NCI-H2081 treated with DMSO at 0.1 percent for 48 hours (cell line): ENCODE results near the gene CWH43.
"Not testable (repeated sequence)": the region's sequence is repeated elsewhere in the genome, so short reads cannot be mapped to it uniquely, and the experiment has no call there.

Source experiments
- DNase-seq: peaks from one replicate; lab custom pipeline; 2025; lab: John Stamatoyannopoulos, UW

Gene CWH43

DNA sequence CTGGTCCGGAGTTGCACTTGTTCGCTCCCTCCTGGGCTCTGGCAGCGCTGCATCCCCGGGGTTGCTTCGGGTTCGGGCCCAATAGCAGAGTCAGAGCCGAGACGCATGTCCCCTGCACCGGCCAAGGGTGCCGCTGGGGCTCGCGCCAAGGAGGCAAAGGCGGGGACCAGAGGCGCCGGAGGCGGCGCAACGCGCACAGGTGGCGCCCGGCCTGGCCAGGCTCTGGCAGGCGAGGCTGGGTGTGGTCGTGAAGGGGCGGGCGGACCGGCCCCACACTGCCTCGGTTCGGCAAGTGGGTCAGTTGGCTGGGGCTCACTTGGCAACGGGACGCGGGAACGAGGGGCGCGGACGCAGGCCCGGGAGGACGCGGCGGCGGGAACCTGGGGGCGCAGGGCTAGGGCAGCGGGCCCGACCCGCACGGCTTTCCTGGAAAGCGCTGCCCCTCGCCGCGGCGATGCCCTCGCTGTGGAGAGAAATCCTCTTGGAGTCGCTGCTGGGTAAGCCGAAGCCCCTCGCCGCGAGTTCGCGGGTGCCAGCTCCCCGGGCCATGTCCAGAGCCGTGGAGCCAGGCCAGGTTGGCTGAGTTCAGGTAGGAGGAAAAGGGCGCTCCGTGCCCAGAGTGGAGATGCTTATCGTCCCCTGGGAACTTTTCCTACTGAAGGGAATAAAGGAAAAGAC lies at the start of gene CWH43:
Gene CWH43, plus strand, starts transcription at position 300 of the 678 bp plus-strand sequence. Its CDS starts 155 bp downstream, at position 455.
- DNase-seq = no peak

DNA sequence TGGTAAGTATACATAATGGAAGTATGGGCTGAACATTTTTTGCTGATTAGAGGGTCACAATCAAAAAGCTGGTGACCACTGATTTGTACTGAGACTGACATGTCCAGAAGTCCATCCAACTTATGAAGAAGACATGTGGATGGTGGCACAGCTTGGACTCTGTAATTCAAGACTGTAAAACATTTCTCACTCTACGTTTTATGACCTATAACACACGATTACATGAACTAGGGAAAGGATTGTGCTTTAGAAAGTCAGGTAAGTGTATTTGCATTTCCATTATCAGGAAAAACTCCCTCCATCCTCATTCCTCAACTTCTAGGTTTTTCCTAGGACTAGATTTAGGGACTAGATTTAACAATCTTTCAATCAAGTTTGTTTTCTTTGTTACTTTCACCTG lies 49.0 kb upstream of the CWH43 start:
- no peak for DNase-seq

GRCh38 chr4:48938831-48939230 lies 47.2 kb upstream of the CWH43 start:
- DNase-seq = no peak

- DNase-seq = no peak
Observed at GRCh38 chr4:48939785-48940184, 46.3 kb upstream of the CWH43 start.

DNA sequence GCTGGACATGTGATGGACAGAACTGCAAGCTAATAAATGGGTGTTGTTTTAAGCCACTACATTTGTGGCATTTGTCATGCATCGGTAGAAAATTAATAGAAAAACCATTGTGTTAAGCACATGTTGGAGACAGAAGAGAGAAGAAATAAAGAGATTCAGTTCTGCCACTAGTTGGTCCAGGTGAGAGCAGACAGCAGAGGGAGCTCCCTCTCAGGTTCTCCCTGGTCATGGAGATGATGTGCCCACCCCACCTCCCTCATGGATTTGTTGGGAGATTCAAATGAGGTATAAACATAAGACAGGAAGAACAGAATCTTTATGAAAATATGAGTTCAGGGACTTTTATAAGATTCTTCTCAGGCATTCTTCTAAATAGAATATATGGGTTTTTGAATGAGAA lies 42.7 kb upstream of the CWH43 start:
- no peak for DNase-seq

GRCh38 chr4:48944252-48944651 lies 41.8 kb upstream of the CWH43 start:
- DNase-seq = no peak

DNA sequence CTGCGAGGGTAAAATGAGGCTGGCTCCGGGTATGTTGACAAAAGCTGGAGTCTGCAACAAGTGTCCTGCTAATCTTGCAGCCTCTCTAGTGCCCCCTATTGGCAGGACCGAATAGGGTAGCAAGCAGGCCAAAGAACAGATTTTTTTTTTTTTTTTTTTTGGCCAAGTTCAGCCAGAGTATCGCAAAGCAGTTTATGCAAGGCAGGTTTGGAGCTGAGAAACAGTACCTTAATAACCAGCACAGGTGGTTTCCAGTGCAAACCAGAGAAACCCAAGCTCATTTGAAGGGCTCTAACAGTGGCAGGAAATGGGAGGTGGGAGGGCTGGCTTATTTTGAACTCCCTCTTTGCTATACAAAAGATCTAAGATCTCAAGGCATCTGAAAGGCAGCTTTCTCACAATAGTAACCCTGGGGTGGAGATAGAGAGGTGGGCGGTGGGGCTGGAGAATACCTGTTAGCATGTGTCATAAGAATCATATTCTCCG lies 41.3 kb upstream of the CWH43 start:
- DNase-seq = no peak

DNA sequence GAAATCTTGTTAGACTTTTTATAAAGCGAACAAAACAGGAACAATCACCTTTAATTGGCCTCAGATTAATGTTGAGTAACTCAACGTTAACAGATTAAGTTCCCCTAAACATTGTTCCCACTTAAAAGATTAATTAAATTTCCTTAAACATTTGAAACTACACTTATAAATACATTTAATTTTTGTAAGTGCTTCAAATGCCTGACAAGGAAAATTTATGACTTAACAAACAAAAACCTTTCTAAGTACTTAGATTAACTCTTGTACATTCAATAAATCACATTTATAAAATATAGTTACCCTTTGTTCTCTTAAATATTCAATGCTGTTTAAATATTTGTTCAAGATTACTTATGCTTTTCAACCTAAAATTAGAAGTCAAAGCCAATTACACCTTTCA lies 40.1 kb upstream of the CWH43 start:
- DNase-seq = peak; percentile 28

DNA sequence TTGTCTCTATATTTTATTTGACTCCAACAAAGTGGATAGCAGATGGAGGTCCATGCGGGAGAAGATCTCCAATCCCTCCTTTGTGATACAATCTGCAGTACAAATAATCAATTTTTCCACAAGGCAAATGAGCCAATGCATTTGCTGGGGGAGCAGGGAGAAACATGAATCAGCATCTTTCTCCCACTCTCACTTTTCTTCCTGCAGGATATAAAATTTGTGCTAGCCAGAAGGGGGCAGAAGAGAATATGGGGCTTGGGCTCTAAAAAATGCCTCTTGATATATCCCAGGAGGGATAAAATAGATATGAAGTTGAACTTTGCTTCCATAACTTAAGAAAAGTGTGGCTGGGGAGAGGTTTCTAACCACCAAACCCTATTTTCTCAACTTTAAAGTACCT lies 38.3 kb upstream of the CWH43 start:
- no peak for DNase-seq

DNA sequence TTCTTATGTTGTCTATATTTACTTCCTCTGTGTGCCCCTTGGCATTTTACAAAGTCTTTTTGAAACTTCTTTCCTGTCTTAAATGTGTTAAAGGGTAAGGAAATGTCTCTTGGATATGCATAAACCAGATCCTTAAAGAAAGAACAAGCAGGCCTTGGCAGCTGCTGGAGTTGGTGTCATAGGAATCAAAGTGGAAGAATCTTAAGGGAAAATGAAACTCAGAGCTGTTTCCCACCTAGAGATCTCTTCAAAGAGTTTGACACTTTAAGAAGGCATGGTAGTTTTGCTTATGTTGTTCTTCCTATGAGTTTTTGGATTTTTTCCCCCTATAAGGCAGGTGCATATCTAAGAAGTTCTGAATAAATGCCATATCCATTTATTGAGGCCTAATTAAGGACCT lies 37.0 kb upstream of the CWH43 start:
- DNase-seq = no peak

GRCh38 chr4:48949518-48950219 lies 36.4 kb upstream of the CWH43 start:
- no peak for DNase-seq

DNA sequence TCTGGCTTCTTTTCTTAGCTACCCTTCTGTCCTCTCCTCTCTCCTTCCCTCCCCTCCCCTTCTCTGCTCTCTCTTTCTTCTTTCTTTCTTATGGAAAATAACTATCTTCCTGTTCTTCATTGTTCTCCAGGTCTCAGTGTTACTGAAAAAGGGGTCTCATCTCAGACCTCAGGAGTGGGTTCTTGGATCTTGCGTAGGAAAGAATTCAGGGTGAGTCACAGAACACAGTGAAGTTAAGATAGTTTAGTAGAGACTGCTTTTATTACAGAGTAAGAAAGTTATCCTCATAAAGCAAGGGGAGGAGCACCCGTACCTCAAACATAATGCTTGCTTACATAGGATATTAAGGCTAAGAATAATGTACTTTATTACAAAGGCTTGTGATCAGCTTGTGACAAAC lies 31.8 kb upstream of the CWH43 start:
- DNase-seq = no peak

- not testable (repeated sequence) for DNase-seq
Observed at GRCh38 chr4:48957366-48957765, 28.7 kb upstream of the CWH43 start.

DNA sequence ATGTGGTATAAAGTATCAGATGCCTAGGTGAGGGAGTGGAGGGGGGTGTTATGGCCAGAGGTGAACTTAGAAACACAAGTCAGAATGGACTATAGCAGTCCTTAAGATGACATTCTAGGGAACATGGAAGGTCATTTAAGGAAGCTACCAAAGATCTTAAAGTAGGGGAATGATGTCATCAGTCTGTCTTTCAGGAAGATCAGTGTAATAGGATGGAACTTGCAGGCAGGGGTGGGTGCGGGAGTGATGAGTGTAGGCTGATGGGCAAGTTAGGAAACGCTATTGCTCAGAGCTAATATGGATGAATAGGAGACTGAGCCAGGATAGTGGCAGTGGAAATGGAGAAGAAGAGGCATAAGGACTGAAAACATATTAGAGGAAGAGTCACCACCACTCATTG lies 27.5 kb upstream of the CWH43 start:
- DNase-seq = no peak

GRCh38 chr4:48960988-48961635 lies 25.0 kb upstream of the CWH43 start:
- DNase-seq = peak; percentile 34

- no peak for DNase-seq
Observed at GRCh38 chr4:48962636-48963035, 23.4 kb upstream of the CWH43 start.

DNA sequence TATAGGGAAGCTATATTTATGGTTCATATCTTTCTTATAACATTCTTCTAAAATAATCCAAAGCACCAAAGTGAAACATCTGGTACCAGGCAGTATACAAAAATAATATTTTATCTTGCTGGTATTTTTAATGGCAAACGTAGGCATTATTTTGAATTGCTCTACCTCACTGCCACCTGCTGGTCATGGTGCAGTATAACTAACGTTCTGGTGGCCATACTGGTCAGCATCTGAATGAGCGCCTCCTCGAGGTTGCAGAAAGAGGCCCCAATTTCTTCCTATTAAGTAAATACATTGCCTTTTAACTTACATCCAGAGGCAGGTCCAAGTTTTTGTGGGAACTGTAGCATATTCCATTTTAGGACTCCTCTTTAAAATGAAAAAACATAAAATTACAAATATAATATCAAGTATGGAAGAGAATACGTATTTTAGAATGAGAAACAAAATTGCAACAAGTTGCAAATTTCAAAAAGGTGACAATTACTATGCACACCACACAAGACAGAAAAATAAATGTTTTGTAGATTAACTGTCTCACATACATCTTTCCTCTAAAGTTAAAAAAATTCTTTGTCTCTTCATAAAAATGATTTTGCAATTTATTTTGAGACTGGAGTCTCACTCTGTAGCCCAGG lies 22.9 kb upstream of the CWH43 start:
- peak; percentile 73 for DNase-seq

DNA sequence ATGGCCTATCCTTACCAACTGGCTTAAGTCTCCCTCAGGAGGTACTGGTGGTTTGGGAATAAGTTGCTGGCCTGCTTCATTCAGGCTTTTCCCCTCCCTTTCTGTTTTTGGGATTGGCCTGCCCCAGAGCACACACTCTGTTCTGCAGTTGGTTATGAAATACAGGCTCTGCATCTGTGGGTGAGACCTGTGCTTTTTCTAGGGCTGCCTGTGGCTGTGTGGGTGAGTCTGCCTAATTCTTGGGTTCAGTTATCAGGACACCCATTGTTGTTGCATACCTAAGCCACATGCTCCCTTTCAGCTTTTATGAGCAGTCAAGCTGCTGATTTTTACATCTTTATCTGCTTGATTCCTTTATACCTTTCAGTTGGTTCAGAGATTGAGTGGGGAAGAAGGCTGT lies 19.0 kb upstream of the CWH43 start:
- DNase-seq = no peak

GRCh38 chr4:48967631-48968030 lies 18.4 kb upstream of the CWH43 start:
- no peak for DNase-seq

GRCh38 chr4:48968814-48969213 lies 17.3 kb upstream of the CWH43 start:
- DNase-seq = no peak

GRCh38 chr4:48970471-48970921 lies 15.6 kb upstream of the CWH43 start:
- no peak for DNase-seq

- no peak for DNase-seq
Observed at GRCh38 chr4:48974979-48975640, 11.0 kb upstream of the CWH43 start.
